GM10266 (cell line): ENCODE measurements around the gene TERB1.

Experiments
- DNase-seq: peaks from one replicate; pipeline ENCODE4 v3.0.0; 2012; ENCODE audit errors: extremely low spot score
- CTCF ChIP-seq: IDR thresholded peaks from 2 replicates; pipeline ENCODE4 v1.5.1; 2012; ENCODE audit warnings: mild to moderate bottlenecking, low read depth; ENCODE audit not compliant: control insufficient read depth, insufficient read depth; ENCODE audit errors: missing control alignments

TERB1 gene

GRCh38 chr16:66842765-66843164 is 41.4 kb upstream of the TERB1 start:
- DNase-seq = no peak

GRCh38 chr16:66841366-66841765 is 40.0 kb upstream of the TERB1 start:
- TF ChIP-seq CTCF = no peak
- no peak for DNase-seq

More at GRCh38 chr16:66842765-66843164, 41.4 kb upstream of the TERB1 start:
- no peak for TF ChIP-seq CTCF

- DNase-seq = no peak
These were observed 39.5 kb upstream of the TERB1 start for GRCh38 chr16:66840883-66841282.

DNA sequence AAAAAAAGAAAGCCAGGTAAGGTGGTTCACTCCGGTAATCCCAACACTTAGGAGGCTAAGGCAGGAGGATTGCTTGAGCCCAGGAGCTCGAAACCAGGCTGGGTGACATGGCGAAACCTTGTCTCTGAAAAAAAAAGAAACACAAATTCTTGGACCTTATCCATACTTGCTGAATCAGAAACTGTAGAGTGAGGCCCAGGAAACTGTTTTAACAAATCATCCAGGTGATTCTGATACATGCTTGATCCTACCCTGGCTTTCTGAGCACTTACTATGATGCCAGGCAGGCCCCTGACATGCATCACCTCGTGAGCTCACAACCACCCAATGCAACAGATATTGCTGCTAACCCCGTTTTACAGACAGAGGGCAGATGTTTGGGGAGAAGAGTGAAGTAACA is 33.4 kb upstream of the TERB1 start:
- no peak for DNase-seq
- TF ChIP-seq CTCF = no peak

More at GRCh38 chr16:66840883-66841282, 39.5 kb upstream of the TERB1 start:
- TF ChIP-seq CTCF = no peak

- TF ChIP-seq CTCF = no peak
- DNase-seq = no peak
These were observed 31.4 kb upstream of the TERB1 start for GRCh38 chr16:66832661-66833305.

DNA sequence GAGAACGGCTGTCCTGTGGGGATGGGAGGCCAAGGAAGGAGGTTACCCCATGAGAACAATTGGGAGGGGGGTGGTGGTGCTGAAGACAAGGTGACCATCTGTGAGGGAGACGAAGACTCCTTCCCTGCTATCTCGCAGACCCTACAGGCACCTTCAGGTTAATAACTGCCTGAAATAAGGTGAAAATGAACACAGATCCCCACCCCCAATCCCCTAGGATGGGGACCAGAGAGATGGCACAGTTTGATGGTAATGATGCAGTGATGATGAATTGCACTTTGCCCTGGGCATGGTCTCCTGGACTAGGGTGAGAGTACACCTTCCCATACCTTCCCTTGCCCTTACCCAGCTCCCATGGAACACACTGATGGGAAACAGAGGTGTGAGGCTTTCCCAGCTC is 30.8 kb upstream of the TERB1 start:
- no peak for DNase-seq
- TF ChIP-seq CTCF = no peak
